K562 (cell line): ENCODE results near the gene SLC35F4. TPM values are rescaled to one million over a fixed set of nuclear protein-coding genes. Genes with fewer than 3 reads are reported as not detected.

Experiments used
- ATAC-seq: fragments of 200-7000 bp; cut with Tn5 transposase; 3 replicates; pipeline ENCODE4 v1.9.1; 2020; ENCODE audit warnings: moderate library complexity
- BruUV-seq: library from RNA; stranded (reverse); fragments of 400-500 nt; replicated peaks from 2 replicates; lab custom pipeline; 2021; lab: Mats Ljungman, UMichigan
- CTCF ChIA-PET: fragments of 300-600 bp; formaldehyde crosslinking; extraction: SDS; loops from one replicate; lab custom pipeline; 2021; ENCODE audit warnings: low intra/inter-chr PET ratio; lab: Yijun Ruan, JAX
- POLR2A ChIA-PET: fragments of 300-600, 350-650 bp; sonication (Branson Sonifier 250); formaldehyde crosslinking; extraction: SDS; loops from one replicate; lab custom pipeline; 2021; ENCODE audit warnings: antibody characterized with exemption, inconsistent platforms; lab: Yijun Ruan, JAX
- DNase-seq, 4 experiments: peaks; one replicate each; pipeline versions ENCODE4 v3.0.0 to v3.0.0-alpha.2; 2011 to 2018; ENCODE audit warnings: low spot score in 3 of 4, mixed read lengths in 3 of 4; ENCODE audit errors: extremely low read depth in 1 of 4
- FAIRE-seq: peaks from 2 replicates; lab custom pipeline; 2011; peaks lifted over from hg19 to GRCh38; lab: Jason Lieb, UNC
- H2AFZ ChIP-seq: 2 replicates; pipeline ENCODE4 v1.6.0; 2011; ENCODE audit warnings: low read depth, low read length, control low read depth, inconsistent platforms
- H3K27ac ChIP-seq: fragments of 200-600 bp; 3 replicates; pipeline ENCODE4 v1.8.0; 2011; ENCODE audit warnings: low read depth, mild to moderate bottlenecking, control low read depth, inconsistent platforms, low read length, moderate library complexity, mixed read lengths; ENCODE audit errors: extremely low read depth
- H3K27me3 ChIP-seq, 2 experiments: fragments of 300-600 bp in 1 of 2; 2 replicates in 1 of 2; 3 replicates in 1 of 2; pipeline versions ENCODE4 v1.6.0 to v1.8.0; 2011; ENCODE audit warnings: inconsistent platforms in 2 of 2, low read length in 2 of 2, mild to moderate bottlenecking in 1 of 2, mixed read lengths in 1 of 2, moderate library complexity in 1 of 2; ENCODE audit not compliant: control insufficient read depth in 2 of 2, insufficient read depth in 2 of 2
- H3K36me3 ChIP-seq: fragments of 300-600 bp; 3 replicates; pipeline ENCODE4 v1.8.0; 2011; ENCODE audit warnings: mild to moderate bottlenecking, low read length, inconsistent platforms; ENCODE audit not compliant: control insufficient read depth, insufficient read depth
- H3K4me1 ChIP-seq, 2 experiments: fragments of 200-600 bp in 1 of 2; replicated peaks in 1 of 2; 2 replicates in 1 of 2; 3 replicates in 1 of 2; pipeline versions ENCODE4 v1.5.1 to v1.8.0; 2011; ENCODE audit warnings: inconsistent platforms in 2 of 2, low read length in 2 of 2, mild to moderate bottlenecking in 1 of 2, mixed read lengths in 1 of 2, moderate library complexity in 1 of 2; ENCODE audit not compliant: control insufficient read depth in 2 of 2, insufficient read depth in 2 of 2
- H3K4me2 ChIP-seq: 2 replicates; pipeline ENCODE4 v1.6.1; 2011; ENCODE audit warnings: low read length, control low read depth, inconsistent platforms, mixed read lengths; ENCODE audit not compliant: insufficient read depth
- H3K4me3 ChIP-seq: fragments of 200-600 bp; sonication (generic), shearing (Covaris generic); 2 replicates; pipeline ENCODE4 v1.5.1; 2016; ENCODE audit warnings: control low read depth, inconsistent platforms
- H3K79me2 ChIP-seq: fragments of 200-600 bp; 3 replicates; pipeline ENCODE4 v1.8.0; 2011; ENCODE audit warnings: low read length, inconsistent platforms; ENCODE audit not compliant: control insufficient read depth, insufficient read depth
- H3K9ac ChIP-seq, 2 experiments: 2 replicates each; pipeline versions ENCODE4 v1.6.0 to v1.6.1; 2011; ENCODE audit warnings: low read depth in 2 of 2, low read length in 2 of 2, control low read depth in 1 of 2, inconsistent platforms in 1 of 2, mild to moderate bottlenecking in 1 of 2, mixed read lengths in 1 of 2; ENCODE audit not compliant: insufficient read depth in 1 of 2
- H3K9me1 ChIP-seq: one replicate; pipeline ENCODE4 v1.6.0; 2011; ENCODE audit warnings: inconsistent platforms, mild to moderate bottlenecking, low read length, moderate library complexity; ENCODE audit not compliant: control insufficient read depth, insufficient read depth
- H3K9me3 ChIP-seq: replicated peaks from 2 replicates; pipeline ENCODE4 v1.5.1; 2011; ENCODE audit warnings: low read depth, low read length, inconsistent platforms; ENCODE audit not compliant: control insufficient read depth, insufficient read depth
- H4K20me1 ChIP-seq: replicated peaks from 2 replicates; pipeline ENCODE4 v1.6.1; 2011; ENCODE audit warnings: low read length, inconsistent platforms, mixed read lengths; ENCODE audit not compliant: control insufficient read depth, insufficient read depth
- ATF1 ChIP-seq, 2 experiments: fragments of 450-650 bp in 1 of 2; IDR thresholded peaks; 2 replicates each; pipeline ENCODE4 v1.6.1; 2016; ENCODE audit warnings: missing compliant biosample characterization in 1 of 2, missing genetic modification characterization in 1 of 2
- CTBP1 ChIP-seq: fragments of 450-650 bp; IDR thresholded peaks from 2 replicates; pipeline ENCODE4 v1.6.1; 2016; ENCODE audit warnings: borderline replicate concordance
- MTA3 ChIP-seq: fragments of 450-650 bp; formaldehyde crosslinking; IDR thresholded peaks from 2 replicates; pipeline ENCODE4 v1.6.1; 2017; ENCODE audit warnings: mild to moderate bottlenecking, borderline replicate concordance
- POLR2G ChIP-seq: fragments of 200-400 bp; formaldehyde crosslinking; IDR thresholded peaks from 2 replicates; pipeline ENCODE4 v1.6.1; 2017; ENCODE audit warnings: low read depth, mild to moderate bottlenecking, antibody characterized with exemption, low read length, moderate library complexity
- TFAM ChIP-seq: fragments of 250-450 bp; sonication (Bioruptor Pico); conservative IDR thresholded peaks from 2 replicates; pipeline ENCODE4 v1.5.0; 2021; ENCODE audit warnings: mild to moderate bottlenecking, moderate library complexity
- WGBS: fragments of 100-300 bp; shearing (Covaris generic); methylation state at CpG from one replicate; pipeline ENCODE4 v1.1.6; 2016; ENCODE audit warnings: low coverage, mixed read lengths; ENCODE audit not compliant: insufficient coverage; ENCODE audit errors: missing lambda C conversion rate; 5-methylcytosine and 5-hydroxymethylcytosine counted together
- in situ Hi-C: fragments of 300-500 bp; cut with MboI; formaldehyde crosslinking; loops from 4 replicates; pipeline ENCODE4 v1.15.0; 2018; ENCODE audit warnings: inconsistent platforms, mixed read lengths
- intact Hi-C: fragments of 100-400 bp; cut with micrococcal nuclease; formaldehyde crosslinking; loops from 2 replicates; pipeline ENCODE4 v1.14.2; 2022
- polyA plus RNA-seq, 8 experiments: library from polyadenylated mRNA; depleted of rRNA in 4 of 8; stranded (reverse) in 5 of 8; unstranded in 3 of 8; fragments of >200 nt; fragmentation: Nextera tagmentation in 2 of 8; fragmentation: Illumina TruSeq in 1 of 8; extraction: Ambion mirVana in 2 of 8; extraction: Trizol in 1 of 8; gene quantifications; 2 replicates each; pipeline versions ENCODE4 v1.2.1 to v1.2.3, GENCODE V29; 2011 to 2014; ENCODE audit warnings: inconsistent platforms in 1 of 8, missing spikeins in 1 of 8
- total RNA-seq, 7 experiments: library from RNA; depleted of rRNA in 6 of 7; stranded (reverse); fragments of >200 nt in 6 of 7; fragmentation: Illumina TruSeq in 2 of 7; extraction: Trizol in 2 of 7; gene quantifications; 2 replicates each; pipeline versions ENCODE4 v1.2.1 to v1.2.3, GENCODE V29; 2011 to 2021; ENCODE audit warnings: low replicate concordance in 1 of 7
- TF ChIP-seq, protein P1 (sequence below): fragments of 250-450 bp; sonication (Bioruptor Pico); IDR thresholded peaks from 2 replicates; pipeline ENCODE4 v1.4.0; 2020; ENCODE audit warnings: borderline replicate concordance
- TF ChIP-seq, protein P2 (sequence below): sonication (generic); formaldehyde crosslinking; IDR thresholded peaks from 2 replicates; pipeline ENCODE4 v1.4.0; 2020; ENCODE audit warnings: mild to moderate bottlenecking, missing genetic modification reagents
- TF ChIP-seq, protein P3 (sequence below): fragments of 200-400 bp; formaldehyde crosslinking; IDR thresholded peaks from 2 replicates; pipeline ENCODE4 v1.6.1; 2017; ENCODE audit warnings: mild to moderate bottlenecking, low read depth, low read length, moderate library complexity

The SLC35F4 gene
- total and polyA plus RNA-seq, 9 of the 15 experiments (the other 6 are each of a cell fraction or from before 2014, with no cell fraction given): 0.01 TPM; not detected in 8

DNA sequence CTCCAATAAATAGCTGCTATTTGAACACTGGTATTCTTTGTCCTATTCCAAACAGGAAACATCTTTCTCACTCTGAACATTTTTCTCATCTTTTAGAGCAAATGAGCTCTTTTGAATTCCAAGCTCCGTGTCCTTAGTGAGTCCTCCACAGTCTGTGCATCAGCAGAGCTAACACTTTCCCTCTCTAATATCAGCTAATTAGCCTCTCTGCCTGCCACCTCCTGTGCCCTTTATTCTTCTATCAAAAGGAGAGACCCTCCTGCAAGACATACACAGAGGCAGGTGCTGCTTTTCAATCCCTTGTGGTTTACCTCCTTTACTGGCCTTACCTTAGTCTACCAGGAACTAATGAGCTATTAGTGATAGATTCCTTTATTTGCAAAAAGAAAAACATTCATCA is 178.5 kb downstream of the SLC35F4 start:
- no peaks in the 10 kb centered on the region for H3K9me3 ChIP-seq
- POLR2A ChIA-PET: interaction anchor here (0.6 kb wide), 1 partner anchor 175 kb away, joined by 3 read pairs; no protein-coding TSS in a partner anchor
- no peak for ATAC-seq

More for the DNA sequence above, 178.5 kb downstream of the SLC35F4 start:
- TF ChIP-seq ATF1 (CRISPR knock-in tag; IDR thresholded peaks at IDR 0.05) (no peak), ATF1 (tag; IDR thresholded peaks at IDR 0.05) (no peak), CTBP1 (no peak), TFAM (CRISPR knock-in tag) (no peak), MTA3 (no peak), POLR2G (no peak)
- TF ChIP-seq, protein P1, sequence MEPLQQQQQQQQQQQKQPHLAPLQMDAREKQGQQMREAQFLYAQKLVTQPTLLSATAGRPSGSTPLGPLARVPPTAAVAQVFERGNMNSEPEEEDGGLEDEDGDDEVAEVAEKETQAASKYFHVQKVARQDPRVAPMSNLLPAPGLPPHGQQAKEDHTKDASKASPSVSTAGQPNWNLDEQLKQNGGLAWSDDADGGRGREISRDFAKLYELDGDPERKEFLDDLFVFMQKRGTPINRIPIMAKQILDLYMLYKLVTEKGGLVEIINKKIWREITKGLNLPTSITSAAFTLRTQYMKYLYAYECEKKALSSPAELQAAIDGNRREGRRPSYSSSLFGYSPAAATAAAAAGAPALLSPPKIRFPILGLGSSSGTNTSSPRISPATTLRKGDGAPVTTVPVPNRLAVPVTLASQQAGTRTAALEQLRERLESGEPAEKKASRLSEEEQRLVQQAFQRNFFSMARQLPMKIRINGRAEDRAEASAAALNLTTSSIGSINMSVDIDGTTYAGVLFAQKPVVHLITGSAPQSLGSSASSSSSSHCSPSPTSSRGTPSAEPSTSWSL: no peak
- TF ChIP-seq, protein P2, sequence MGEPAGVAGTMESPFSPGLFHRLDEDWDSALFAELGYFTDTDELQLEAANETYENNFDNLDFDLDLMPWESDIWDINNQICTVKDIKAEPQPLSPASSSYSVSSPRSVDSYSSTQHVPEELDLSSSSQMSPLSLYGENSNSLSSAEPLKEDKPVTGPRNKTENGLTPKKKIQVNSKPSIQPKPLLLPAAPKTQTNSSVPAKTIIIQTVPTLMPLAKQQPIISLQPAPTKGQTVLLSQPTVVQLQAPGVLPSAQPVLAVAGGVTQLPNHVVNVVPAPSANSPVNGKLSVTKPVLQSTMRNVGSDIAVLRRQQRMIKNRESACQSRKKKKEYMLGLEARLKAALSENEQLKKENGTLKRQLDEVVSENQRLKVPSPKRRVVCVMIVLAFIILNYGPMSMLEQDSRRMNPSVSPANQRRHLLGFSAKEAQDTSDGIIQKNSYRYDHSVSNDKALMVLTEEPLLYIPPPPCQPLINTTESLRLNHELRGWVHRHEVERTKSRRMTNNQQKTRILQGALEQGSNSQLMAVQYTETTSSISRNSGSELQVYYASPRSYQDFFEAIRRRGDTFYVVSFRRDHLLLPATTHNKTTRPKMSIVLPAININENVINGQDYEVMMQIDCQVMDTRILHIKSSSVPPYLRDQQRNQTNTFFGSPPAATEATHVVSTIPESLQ (CRISPR knock-in tag): no peak
- TF ChIP-seq, protein P3, sequence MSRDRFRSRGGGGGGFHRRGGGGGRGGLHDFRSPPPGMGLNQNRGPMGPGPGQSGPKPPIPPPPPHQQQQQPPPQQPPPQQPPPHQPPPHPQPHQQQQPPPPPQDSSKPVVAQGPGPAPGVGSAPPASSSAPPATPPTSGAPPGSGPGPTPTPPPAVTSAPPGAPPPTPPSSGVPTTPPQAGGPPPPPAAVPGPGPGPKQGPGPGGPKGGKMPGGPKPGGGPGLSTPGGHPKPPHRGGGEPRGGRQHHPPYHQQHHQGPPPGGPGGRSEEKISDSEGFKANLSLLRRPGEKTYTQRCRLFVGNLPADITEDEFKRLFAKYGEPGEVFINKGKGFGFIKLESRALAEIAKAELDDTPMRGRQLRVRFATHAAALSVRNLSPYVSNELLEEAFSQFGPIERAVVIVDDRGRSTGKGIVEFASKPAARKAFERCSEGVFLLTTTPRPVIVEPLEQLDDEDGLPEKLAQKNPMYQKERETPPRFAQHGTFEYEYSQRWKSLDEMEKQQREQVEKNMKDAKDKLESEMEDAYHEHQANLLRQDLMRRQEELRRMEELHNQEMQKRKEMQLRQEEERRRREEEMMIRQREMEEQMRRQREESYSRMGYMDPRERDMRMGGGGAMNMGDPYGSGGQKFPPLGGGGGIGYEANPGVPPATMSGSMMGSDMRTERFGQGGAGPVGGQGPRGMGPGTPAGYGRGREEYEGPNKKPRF: no peak
- intact Hi-C loops: no loop called here
- Histone ChIP-seq H3K4me1 (no peaks in the 10 kb centered on the region), H3K36me3 (no peaks in the 10 kb centered on the region), H3K9ac (no peak overlapping the region), H3K27me3 (no peaks in the 10 kb centered on the region), H3K4me2 (no peak overlapping the region), H4K20me1 (no peaks in the 10 kb centered on the region), H3K79me2 (no peaks in the 10 kb centered on the region), H3K4me3 (no peak overlapping the region), H2AFZ (no peak overlapping the region), H3K27ac (no peak overlapping the region), H3K9me1 (no peaks in the 10 kb centered on the region)
- no TSS peak for BruUV-seq
- in situ Hi-C loops: no loop called here
- WGBS: 0% methylated on average over 1 of the region's 1 CpG
- FAIRE-seq: no peak
- no peak for DNase-seq
- CTCF ChIA-PET: no interaction called here
